ENCODE results near the gene LETMD1.

- TF ChIP-seq CTCF (IDR thresholded peaks at IDR 0.05; ENCODE audit: low read length) (no peak), EZH2phosphoT487 (IDR thresholded peaks at IDR 0.05; ENCODE audit: low read length) (no peak)
Observed at GRCh38 chr12:51019927-51020326, 28.2 kb upstream of the LETMD1 start.

Data from MM.1S (cell line).